OCI-LY3 (cell line): ENCODE measurements around the gene CIPC.

Source experiments
- CTCF ChIP-seq: fragments of 200-600, 300-600 bp; sonication (generic); IDR thresholded peaks from 2 replicates; pipeline ENCODE4 v1.5.1; 2014; ENCODE audit warnings: antibody characterized with exemption, low read length, low read depth
- EZH2phosphoT487 ChIP-seq: fragments of 200-600 bp; shearing (Covaris generic); IDR thresholded peaks from 2 replicates; pipeline ENCODE4 v1.6.1; 2018; ENCODE audit warnings: antibody characterized with exemption, mixed run types, low read depth

- TF ChIP-seq CTCF (peak; percentile 93), EZH2phosphoT487 (no peak)
These were observed 30.2 kb upstream of the CIPC start for GRCh38 chr14:77067632-77068516.
